Measurements from ENCODE around the gene LRP8.

GRCh38 chr1:53276153-53276901 lies 51.5 kb downstream of the LRP8 start:
- TF ChIP-seq POLR2A (IDR thresholded peaks at IDR 0.05; ENCODE audit: low read depth, low read length) (no peak), POLR2AphosphoS5 (IDR thresholded peaks at IDR 0.05; ENCODE audit: low read depth, low read length) (no peak), TAF1 (IDR thresholded peaks at IDR 0.05; ENCODE audit: low read depth, low read length) (no peak), PAX5 (IDR thresholded peaks at IDR 0.05; ENCODE audit: insufficient read depth, low read length, severe bottlenecking) (no peak), SPI1 (IDR thresholded peaks at IDR 0.05; ENCODE audit: low read depth, low read length) (no peak)

Data from GM12891 (cell line).